Stimulated activated CD4-positive, alpha-beta T cell treated with anti-CD3 and anti-CD28 coated beads, Interleukin-1b, Interleukin-23, amount 100 ng/mL, for 48 hours (primary cell): Measurements from ENCODE around the gene TP63.

Source experiments
- DNase-seq: peaks from one replicate; pipeline ENCODE4 v3.0.0-alpha.2; 2020

Gene TP63

DNA sequence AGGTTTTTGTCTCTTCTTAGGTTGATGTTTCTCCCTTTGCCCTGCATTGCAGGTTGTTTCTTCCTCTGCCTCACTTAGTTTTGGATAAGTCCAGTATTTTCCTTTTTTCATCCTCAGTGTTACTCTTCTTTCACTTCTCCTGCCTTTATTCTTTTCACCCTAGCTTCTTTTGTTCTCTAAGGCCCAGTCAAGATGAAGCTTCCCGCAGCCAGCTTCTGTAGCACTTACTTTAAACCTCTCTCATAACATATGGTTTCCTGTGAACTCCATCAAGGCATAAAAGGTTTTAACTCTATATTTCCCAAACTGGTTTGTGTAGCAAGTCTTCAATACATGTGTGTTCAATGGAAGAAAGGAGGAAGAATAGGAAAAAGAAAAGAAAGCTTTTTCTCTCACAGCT lies 54.1 kb downstream of the TP63 start:
- DNase-seq = no peak

GRCh38 chr3:189685860-189686259 lies 54.7 kb downstream of the TP63 start:
- DNase-seq = no peak

GRCh38 chr3:189687475-189687874 lies 56.3 kb downstream of the TP63 start:
- DNase-seq = no peak

DNA sequence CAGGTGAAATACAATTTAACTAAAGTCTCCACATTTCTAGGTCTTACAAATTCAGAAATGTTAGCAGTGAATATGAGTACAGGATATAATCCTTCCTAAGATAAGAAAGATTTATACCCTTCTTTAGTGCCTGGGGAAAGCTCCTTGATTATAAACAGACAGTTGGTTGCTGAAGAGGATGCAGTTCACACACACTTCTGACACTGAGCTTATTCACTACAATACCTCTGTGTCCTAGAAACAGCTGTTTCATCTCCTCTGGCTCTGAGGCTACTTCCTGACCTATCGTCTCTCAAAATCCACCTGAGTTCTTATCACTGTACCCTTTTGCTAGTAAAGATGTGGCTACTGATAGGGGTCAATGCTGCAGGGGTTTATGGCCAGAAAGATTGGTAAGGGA lies 57.1 kb downstream of the TP63 start:
- DNase-seq = no peak

DNA sequence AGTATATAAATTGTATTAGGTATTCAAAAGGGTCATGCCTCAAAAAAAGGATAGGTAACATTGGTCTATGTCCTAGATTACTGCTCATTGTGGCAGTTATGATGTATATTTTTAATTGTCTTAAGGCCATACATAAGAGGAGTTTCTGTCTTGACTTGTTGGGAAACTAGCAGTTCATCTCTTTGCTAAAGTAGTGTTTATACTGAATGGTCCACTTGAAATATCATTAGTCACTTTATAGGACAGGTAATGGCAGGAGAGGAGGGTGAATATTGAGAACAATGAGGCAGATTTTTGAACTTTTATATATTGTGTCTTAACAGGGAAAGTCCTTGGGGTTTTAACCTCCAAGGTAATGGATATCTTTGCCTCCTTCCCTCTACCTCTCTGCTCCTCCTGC lies 58.4 kb downstream of the TP63 start:
- no peak for DNase-seq

- no peak for DNase-seq
These were observed 59.0 kb downstream of the TP63 start for GRCh38 chr3:189690237-189690636.

DNA sequence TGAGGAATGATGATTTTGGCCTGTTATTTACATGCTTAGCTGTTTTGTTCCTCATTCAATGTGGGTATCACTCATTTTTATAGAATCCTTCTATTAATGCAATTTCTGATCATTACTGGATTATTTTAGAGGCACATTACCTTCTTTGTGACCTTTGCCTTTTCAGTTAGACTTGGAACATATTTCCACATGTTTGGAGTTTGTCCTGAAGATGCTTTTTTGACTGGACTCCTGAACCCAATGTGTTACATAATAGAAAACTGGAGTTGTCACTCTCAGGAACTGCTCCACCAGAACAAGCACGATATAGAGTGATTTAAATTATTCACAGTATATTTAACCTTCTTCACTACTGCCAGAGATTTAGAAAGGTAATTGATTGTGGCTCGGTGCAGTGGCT lies 59.5 kb downstream of the TP63 start:
- DNase-seq = no peak

DNA sequence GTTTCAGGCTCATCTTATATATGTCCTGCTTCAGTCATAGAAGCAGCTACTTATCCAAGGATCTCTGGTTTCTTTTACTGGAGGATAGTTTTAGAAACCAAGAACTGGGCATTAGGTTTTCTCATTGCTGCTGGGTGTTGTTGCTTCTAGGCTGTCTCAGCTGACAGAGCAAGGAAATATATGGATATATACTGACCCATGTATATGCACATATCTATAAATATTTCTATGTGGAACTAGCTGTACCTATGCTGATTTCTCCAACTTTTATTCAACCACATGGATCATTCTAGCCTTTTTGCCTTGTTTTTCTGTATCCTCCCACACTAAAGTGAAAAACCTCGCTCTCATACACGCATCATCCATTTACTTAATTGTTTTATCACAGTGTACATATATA lies 64.2 kb downstream of the TP63 start:
- no peak for DNase-seq

- no peak for DNase-seq
These were observed 67.6 kb downstream of the TP63 start for GRCh38 chr3:189698811-189699210.

DNA sequence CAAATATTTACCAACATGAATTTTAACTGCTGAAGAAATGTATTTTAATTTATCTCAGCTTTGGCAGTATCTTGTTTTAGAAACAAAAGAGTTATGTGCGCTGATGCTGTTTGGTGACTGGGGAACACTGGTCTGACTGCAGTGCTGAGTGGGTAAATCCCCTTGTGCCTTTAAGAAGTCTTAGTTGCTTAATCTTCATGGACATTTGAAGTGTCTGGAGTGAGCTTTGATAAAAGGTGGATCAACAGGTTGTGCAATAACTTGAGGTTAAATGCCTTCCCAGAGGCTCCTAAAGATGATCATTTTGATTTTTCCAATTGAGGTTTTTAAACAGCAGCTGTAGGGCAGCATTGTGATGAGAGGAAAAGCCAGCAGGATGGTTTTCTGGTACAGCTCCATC lies 68.7 kb downstream of the TP63 start:
- no peak for DNase-seq

- DNase-seq = no peak
These were observed 71.0 kb downstream of the TP63 start for GRCh38 chr3:189702066-189702646.

- DNase-seq = no peak
These were observed 72.7 kb downstream of the TP63 start for GRCh38 chr3:189703865-189704264.

DNA sequence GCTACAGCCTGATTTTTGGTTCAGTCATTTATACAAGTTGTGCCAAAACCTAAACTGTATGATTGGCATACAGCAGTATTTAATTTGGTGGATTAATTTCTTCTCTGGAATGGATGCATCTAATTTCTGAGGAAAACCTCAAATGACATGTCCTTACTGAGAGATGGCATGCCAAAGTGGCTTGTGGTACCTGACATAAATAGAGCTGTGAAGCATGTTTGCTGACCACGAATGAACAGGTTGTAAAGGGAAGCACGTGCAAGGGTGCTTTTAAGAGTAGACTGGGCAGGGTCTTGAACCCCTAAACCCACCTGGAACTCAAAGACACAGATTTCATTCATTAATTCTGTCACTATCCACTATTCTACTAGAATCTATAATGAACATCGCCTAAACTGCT lies 77.2 kb downstream of the TP63 start:
- DNase-seq = no peak

- peak; percentile 2 for DNase-seq
These were observed 79.6 kb downstream of the TP63 start for GRCh38 chr3:189710620-189711402.

DNA sequence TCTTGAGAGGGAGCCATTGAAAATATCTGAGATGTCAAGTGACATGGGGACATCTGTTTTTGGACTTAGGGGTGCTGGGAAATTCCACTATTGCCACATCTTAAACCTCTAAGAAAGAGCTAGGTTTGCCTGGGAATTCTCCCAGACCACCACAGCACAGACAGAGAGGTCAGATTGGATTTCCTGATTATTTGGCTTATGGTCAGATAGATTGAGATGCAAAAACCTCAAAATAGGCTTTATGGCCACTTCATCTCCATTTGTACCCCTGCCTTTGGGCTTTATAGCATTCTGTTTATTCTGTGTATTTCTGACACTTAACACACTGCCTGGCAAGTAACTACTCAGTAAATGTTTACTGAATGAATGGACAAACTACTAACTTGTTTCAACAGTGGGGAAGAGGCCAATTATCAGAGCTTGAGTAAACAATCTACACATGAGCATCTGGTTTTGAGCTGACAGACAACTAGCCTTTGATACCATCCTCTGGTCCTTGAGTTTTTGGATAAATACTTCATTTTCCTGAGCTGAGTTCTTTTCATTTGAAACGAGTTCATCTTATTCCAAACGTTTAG lies 81.8 kb downstream of the TP63 start:
- DNase-seq = no peak

DNA sequence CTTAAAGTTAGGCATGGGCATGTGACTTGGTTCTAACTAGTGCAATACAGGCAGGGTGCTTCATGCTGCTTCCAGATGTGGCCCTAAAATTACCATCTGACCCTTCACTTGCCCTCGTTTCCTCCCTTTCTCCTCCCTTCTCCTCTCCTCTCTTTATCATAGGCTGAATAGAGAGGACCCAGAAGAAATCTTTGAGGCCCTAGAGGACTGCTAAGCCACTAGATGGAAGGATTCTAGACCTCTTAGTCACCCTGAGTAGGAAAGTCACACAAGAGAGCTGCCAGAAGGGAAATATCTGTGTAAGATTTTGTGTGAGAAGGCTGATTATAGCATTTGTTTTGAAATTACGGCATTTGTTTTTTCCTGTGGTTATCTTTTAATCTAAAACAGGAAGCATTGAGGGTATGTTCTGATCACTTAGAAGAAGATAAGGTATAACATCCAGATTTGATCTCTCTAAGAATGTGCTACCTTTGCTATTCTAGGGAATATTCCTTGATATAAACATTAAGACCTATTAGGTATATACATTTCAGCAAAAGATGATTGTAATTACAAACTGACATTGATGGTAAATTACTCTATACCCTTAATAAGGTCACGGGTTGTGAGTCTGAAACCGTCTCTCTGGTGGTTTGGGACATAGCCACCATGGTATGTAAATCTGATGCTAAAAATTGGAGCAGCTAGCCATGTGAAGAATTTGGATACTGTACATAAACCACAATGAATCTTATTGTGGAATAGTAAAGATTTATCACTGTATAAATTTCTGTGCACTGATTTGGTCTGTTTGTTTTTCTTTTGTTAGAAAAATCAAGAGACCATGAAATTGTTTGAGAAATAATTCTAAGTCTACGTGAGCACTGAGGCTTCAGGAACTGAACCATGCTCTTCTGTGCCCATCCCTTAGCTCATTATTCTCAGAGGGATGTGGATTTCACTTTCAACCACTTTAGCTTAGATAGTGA lies 84.1 kb downstream of the TP63 start:
- no peak for DNase-seq

DNA sequence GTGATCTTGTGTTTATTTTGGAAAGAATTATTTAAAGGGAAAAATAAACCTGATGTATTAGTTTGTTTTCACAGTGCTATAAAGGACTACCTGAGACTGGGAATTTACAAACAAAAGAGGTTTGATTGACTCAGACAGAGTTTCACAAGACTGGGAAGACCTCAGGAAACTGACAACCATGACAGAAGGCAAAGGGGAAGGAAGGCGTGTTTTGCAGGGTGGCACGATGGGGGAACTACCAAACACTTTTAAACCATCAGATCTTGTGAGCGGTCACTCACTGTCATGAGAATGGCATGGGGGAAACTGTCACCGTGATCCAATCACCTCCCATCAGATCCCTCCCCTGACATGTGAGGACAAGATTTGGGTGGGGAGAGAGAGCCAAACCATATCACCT lies 87.0 kb downstream of the TP63 start:
- no peak for DNase-seq

GRCh38 chr3:189720736-189721417 lies 89.7 kb downstream of the TP63 start:
- no peak for DNase-seq

GRCh38 chr3:189721873-189722665 lies 90.9 kb downstream of the TP63 start:
- DNase-seq = no peak

DNA sequence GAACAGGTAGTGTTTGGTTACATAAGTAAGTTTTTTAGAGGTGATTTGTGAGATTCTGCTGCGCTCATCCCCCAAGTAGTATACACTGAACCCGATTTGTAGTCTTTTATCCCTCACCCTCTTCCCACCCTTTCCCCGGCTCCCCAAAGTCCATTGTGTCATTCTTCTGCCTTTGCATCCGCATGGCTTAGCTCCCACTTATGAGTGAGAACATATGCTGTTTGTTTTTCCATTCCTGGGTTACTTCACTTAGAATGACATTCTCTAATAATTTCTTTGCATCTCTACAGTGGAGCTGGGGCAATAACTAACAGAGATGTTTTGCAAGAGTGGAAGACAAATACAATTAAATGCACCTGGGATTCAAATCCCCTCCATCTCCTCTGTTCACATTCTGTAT lies 93.2 kb downstream of the TP63 start:
- DNase-seq = no peak

DNA sequence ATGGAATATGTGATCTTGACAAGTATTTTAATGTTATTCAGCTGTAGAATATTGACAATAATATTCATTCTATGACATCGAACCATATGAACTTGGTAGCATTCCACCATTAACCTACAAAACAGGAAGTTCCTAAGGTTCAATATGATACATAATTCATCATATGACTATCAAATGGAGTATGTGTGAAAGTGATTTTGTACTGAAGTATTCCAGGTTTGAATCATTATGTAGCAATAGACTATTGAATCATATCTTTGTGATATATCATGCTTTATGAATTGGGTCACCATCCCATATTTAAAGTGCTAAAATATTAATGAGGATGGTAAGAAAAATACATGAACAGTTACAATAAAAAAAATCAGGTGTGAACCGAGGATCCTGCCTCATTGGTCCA lies 95.1 kb downstream of the TP63 start:
- DNase-seq = no peak

GRCh38 chr3:189727158-189727557 lies 96.0 kb downstream of the TP63 start:
- DNase-seq = no peak
